GM12801 (cell line): Measurements from ENCODE around the gene CARMIL1.

Experiments used
- CTCF ChIP-seq: IDR thresholded peaks from one replicate; pipeline ENCODE4 v1.5.1; 2011; ENCODE audit warnings: control low read depth; ENCODE audit not compliant: insufficient read length; ENCODE audit errors: extremely low read depth

CARMIL1 gene

GRCh38 chr6:25660512-25660911 lies 381.3 kb downstream of the CARMIL1 start:
- no peak for TF ChIP-seq CTCF

- no peak for TF ChIP-seq CTCF
Observed at GRCh38 chr6:25661129-25661779, 382.1 kb downstream of the CARMIL1 start.

GRCh38 chr6:25665455-25665854 lies 386.3 kb downstream of the CARMIL1 start:
- no peak for TF ChIP-seq CTCF

GRCh38 chr6:25669413-25669812 lies 390.2 kb downstream of the CARMIL1 start:
- TF ChIP-seq CTCF: no peak
